Ramos (cell line): ENCODE measurements around the gene ADAMTSL3.
"Not testable (repeated sequence)": the region's sequence is repeated elsewhere in the genome, so short reads cannot be mapped to it uniquely, and the experiment has no call there.

Experiments used
- in situ Hi-C: fragments of 300-500 bp; cut with MboI; formaldehyde crosslinking; loops from one replicate; pipeline ENCODE4 v1.14.3; 2022; ENCODE audit warnings: low sequenced_read_pairs; ENCODE audit not compliant: unreplicated experiment

ADAMTSL3 gene

DNA sequence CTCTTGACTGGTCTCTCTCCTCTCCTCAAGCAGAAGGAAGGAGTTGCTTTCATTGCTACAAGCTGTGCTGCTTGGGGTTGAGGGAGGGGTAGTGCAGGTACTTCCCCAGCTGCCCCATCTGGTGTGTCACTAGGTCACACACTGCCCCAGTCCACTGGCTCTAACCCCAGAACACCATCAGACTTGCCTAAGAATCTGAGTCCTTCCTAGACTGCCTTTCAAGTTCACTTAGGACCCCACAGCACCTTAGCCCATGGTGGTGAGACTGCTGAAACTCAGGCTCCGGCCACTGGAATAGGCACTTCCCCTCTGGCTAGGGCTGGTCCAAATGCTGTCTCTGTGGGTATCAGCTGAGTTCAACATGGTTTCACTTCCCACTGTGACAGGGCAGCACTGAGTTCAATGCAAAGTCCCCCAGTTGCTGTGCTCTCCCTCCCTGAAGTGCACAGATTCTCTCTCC is 301.9 kb downstream of the ADAMTSL3 start:
- in situ Hi-C loops: no loop called here

DNA sequence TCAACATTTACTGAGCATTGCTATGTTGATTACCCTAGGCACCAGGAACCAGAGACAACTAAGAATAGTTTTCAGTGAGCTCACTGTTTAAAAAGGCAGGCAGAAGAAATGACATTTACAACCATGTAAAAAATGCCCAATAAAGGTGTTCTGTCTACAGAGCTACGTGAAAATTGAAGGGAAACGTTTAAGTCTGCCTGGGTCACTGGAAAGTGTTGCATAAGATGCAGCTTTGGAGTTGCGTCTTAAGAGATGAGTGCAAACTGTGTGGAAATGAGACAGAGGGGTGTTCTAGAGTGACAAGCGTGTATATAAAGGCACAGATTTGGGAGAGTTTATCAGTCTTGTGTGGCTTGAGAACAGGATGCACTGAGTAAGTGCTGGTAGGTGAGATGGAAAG is 303.0 kb downstream of the ADAMTSL3 start:
- in situ Hi-C loops: no loop called here

DNA sequence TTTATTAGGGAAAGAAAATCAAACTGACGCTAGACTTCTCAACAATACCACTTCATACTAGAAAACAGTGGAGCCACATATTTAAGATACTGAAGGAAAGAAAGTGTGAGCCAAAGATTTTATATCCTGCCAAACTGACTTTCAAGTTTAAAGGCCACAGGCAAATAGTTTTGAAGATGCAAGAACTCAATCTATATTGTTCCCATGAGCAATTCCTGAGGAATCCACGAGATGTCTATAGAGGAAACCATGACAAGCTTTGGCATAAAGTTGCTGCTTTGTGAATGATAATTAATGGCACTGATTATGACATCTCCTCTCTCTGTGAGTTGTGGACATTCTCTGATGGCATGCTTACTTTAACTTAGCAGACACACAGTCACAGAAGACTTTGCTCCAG is 305.6 kb downstream of the ADAMTSL3 start:
- in situ Hi-C loops: no loop called here

DNA sequence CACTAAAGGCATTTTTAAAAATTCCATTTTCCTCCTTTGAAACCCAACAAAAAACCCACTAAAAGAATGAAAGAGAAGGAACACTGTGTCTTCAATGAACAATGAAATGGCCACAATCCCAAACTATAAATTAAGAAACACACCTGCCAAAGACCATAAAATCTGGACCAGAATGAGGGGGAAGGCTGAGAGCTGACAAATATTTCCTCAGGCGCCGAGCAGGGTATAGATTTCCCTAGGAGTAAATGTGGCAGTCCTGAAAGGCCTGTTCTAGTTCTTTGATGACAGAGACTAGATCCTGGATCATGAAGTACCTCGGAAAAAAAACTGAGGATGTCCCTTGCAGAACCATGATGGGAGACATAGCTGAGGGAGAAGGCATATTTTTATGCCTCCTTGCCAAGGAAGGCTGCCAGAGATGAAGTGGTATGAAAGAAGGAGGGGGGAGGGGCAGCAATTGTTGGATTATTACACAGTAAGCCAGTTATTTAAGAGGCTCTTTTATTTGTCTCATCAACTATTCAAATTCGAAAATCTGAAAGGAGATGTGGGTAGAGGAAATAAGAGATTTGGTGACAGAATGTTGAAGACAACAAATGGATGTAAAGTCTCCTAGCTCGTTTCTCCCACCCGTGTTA is 306.4 kb downstream of the ADAMTSL3 start:
- in situ Hi-C loops: no loop called here

DNA sequence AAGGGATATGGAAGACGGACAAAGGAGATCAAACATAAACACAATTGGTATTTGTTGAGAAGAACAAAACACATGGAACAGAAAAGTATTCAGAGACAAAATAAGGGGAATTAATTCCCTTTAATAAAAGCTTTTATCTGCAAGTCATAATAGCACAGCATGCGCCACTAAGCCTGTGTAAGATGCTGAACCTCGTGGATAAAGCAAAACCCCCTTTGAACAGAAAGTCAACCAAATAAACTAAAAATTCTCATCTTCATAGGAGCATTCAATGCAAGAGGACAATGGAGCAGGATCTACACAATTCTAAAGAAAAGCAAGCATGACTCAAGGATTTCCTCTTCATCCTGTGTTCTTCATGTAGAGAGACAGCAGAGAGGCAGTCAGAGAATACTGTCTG is 307.4 kb downstream of the ADAMTSL3 start:
- in situ Hi-C loops: no loop called here

DNA sequence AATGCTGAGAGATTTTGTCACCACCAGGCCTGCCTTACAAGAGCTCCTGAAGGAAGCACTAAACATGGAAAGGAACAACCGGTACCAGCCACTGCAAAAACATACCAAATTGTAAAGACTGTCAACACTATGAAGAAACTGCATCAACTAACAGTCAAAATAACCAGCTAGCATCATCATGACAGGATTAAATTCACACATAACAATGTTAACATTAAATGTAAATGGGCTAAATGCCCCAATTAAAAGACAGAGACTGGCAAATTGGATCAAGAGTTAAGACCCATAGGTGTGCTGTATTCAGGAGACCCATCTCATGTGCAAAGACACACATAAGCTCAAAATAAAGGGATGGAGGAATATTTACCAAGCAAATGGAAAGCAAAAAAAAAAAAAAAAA is 311.0 kb downstream of the ADAMTSL3 start:
- in situ Hi-C loops: not testable (repeated sequence)

DNA sequence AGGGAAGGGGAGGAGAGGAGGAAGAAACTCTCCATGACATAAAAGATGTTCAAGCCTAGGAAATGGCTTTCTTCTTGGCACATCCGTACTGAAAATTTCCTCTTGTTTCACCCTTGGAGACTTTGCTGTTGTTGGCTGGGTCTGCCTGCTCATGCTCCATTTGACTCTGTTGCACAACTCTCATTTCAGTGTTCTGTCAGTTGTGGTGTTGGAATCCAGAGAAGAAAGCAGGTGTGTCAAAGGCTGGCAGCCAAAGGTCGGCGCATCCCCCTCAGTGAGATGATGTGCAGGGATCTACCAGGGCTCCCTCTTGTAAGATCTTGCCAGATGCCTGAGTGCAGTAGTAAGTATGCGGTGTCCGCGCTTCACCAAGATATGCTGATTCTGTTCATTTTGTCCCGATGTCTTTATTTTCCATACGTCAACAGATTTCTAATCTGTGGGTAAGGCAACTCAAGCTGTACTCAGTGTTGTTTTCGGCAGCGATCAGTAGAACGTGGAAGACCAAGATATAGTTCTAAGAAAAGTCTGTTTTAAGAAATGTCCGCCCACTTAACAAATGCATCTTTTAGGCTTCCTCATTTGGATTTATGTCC is 316.5 kb downstream of the ADAMTSL3 start:
- in situ Hi-C loops: no loop called here

DNA sequence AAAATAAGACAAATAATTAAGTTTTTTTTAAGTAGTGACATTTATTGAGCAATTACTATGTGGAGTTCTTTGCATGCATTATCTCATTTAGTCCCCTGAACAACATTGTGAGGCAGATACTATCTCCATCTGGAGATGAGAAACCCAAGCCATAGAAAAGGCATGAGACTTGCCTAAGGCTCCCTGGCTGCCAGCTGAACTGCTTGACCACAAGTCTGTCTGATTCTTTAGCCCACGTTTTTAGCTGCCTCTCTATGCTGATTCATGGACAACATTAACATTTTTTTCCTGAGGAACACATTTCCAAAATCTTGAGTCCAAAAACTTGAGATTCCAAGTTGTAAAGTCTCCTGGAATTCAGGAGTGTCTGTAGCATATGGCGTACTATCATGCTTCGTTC is 318.1 kb downstream of the ADAMTSL3 start:
- in situ Hi-C loops: no loop called here

DNA sequence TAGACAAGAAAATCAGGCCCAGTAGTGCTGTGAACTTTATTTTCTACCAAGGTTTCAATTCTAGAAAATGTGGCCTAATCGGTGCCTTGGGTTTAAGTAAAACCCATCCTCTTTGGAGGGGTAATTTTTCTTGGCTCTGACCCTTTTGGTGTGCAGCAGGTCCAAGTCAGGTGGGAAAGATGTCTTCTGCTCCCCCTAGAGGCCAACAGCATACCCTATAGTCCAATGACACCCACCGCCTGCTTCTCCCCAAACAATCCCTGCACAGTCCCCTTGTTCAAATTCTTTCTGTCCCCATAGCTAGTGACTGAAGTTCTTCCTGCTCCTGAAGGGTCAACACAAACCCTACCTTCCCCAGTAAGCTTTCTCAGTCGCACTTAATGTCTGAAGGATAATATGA is 319.9 kb downstream of the ADAMTSL3 start:
- in situ Hi-C loops: no loop called here

DNA sequence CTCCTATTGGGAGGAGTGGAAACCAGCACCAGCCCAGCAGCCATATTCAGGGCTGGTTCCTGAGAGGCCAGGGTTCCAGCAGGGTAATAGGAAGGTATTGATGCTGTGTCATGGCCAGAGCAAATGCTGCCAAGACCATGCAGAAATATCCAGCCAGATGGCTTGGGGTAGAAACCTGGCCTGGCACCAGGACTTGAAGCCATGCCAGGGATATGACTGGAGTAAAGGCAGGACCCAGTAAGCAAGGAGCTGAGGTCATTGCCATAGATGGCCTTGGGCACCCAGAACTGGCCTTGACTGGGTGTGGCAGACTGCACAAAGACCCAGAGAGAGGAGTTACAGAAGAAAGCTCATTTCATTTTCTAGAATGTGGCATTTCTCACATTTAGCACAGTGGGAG is 324.1 kb downstream of the ADAMTSL3 start:
- in situ Hi-C loops: no loop called here

DNA sequence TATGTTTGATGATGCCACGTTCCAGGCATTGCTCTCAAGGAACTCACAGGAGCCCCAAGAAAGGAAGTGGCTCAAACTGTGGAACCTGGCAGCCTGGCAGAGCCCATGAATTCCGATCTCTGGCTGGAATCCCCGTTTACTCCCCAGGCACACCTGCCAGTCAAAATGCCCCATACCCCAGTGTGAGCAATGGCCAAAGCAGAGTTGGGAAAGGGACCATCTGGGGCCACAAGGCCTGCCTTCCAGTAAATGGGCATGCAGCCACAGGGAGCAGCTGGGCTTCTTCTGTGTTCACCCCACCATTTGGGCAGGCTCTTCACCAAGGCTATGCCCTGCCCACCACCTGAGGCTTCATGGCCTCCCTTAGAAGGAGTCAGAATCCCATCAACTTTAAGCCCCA is 324.7 kb downstream of the ADAMTSL3 start:
- in situ Hi-C loops: no loop called here

DNA sequence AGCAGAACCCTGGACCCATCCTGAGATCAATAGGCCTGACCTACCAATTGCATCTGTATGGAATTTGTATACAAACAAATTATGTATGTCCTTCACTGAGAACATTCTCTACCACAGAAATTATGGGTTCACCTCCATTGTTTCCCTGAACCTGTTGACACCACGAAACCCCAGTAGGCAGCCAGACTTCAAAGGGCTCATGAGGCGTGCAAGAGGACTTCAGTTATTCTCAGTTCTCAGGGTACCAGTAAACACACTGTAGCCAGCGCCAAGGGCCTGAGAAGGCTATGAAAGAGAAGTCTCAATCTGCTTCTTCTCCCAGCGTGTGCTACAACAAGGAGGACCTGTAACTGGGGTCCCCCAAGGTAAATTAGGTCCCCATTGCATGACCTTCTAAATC is 326.7 kb downstream of the ADAMTSL3 start:
- in situ Hi-C loops: no loop called here

DNA sequence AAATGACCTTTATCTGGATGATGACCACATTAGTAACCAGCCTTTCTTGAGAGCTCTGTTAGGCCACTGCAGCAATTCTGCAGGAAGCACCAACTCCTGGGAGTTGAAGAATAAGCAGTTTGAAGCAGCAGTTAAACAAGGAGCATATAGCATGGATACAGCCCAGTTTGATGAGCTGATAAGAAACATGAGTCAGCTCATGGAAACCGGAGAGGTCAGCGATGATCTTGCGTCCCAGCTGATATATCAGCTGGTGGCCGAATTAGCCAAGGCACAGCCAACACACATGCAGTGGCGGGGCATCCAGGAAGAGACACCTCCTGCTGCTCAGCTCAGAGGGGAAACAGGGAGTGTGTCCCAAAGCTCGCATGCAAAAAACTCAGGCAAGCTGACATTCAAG is 328.8 kb downstream of the ADAMTSL3 start:
- in situ Hi-C loops: no loop called here

DNA sequence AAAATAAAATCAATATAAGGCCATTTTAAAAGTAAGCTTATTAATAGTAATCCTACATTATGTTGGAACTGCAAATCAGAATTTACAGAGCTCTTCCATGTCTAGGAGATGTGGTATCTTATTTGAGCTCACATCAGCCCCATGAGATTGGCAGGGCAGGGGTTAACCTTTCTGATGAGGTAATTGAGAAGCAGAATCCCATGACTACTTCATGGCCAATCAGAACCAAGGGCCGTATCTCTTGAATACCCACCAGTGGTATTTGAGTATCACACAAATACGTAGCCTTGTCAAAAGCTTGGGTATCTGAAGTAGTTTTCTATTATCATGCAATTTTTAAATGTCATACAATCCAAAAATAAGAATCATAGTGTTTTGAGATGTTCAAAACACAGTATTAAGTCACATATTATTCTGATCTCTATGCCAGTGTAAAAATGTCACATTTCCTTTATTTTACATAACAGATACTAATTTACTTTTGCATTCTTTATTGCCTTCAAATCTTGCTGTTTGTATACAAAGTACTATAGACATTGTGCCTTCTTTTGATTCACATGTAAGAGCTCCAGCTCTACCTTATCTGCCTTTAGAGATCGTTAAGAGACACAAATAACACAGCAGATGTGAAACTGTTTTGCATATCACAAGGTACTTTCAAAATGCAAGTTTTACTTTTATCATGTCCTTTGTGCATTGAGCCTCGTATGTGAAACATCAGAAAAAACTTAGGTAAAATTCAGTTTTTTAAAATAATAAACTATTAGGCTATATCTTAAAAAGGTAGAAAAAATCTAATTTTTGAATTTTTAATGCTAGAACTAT is 329.9 kb downstream of the ADAMTSL3 start:
- in situ Hi-C loops: no loop called here

DNA sequence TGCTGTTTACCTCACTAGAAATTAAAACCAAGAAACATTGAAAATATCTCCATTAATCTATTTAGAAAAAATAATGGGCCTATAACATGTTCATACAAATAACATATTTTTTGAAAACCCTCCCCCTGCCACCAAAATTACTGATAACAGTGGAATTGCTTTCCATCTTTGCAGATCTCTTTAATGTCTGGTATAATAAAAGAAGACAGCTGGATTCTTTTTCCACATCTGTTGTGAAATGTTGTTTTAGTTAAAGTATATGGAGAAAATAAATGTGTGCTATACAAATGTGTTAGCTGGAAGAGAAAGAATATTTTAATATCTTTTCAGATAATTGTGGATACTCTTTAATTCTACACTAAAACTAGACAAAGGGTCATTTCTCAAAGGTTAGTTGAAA is 330.7 kb downstream of the ADAMTSL3 start:
- in situ Hi-C loops: no loop called here

DNA sequence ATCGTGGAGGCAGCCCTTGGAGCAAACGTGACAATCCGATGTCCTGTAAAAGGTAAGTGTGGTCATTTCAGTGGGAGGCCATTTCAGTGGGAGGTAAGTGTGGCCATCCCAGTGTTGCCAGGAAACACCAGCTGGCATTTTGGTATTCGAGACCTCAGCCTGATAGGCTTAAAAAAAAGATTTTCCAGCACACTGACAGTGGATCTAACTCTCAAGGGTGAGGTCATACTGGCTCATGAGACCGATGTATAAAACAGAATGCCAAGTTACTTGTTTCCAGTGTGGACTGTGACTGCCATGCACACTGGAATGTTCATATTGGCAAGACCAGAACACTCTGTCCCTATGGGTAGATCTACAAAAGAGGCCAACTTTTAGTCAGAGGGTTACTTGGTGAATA is 337.2 kb downstream of the ADAMTSL3 start:
- in situ Hi-C loops: no loop called here

DNA sequence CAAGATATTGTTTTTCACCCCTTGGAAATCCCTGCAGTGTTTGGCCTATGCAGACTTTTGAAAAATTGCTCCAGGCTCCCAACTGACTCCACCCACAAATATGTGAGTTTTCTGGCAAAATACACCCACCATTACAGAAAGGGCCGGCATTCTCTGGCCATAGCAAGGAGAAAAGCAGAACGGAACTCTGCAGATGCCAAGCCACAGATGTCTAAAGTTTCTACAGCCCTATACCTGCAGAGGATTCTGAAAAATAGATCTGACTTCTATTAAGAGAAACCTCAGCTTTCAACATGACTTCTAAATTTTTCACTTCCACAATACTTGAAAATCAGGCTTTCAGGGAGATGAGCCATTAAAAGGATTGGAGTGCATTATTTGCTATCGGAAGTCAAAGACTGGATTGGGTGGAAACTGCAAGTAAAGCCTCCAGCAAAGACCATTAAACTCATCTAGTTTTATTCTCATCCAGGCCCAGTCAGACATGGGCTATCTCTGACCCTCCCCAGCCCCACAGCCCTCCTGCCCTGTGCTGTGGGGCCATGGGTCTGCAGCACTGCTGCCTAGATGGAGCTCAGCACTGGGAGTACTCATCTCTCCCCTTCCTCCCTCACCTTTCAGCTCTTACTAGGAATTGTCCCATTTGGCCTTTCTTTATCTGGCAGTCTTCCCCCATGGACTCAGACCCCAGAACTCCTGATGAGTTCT is 338.6 kb downstream of the ADAMTSL3 start:
- in situ Hi-C loops: no loop called here

DNA sequence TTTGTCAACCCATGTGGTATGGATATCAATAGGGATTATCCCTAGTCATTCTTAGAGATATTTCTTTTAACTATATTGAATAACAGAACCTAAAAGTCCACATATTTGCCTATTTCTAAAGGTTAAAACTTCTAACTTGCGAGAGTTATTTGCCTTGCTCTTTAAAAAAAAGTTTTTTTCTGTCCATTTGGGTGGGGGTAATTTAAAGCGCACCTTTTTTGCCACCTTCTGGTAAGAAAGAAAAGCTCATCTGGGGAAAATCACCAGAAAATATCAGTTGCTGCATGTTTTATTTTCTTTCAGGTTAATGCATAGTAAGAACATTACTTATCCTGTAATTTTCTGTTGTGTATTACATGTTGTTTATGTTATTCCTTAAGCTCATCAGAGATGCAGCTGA is 339.7 kb downstream of the ADAMTSL3 start:
- in situ Hi-C loops: no loop called here

DNA sequence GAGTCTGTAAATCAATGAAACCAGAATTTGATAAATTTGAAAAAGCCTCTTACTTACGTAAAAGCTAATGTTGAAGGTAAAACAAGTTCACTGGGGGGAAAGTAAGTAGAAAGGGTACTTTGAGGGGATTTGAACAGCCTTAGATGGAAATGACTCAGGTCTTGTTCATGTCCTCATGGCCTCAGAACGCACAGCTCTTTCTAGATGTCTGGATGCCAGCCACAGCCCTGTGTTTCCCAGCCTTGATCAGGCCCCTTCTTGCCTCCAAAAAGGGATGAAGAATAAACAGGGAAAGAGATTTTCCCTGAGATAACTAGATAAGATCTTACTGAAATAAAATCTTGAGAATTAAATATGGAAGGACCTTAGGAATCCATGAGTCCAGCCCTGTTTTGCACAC is 344.6 kb downstream of the ADAMTSL3 start:
- in situ Hi-C loops: no loop called here

DNA sequence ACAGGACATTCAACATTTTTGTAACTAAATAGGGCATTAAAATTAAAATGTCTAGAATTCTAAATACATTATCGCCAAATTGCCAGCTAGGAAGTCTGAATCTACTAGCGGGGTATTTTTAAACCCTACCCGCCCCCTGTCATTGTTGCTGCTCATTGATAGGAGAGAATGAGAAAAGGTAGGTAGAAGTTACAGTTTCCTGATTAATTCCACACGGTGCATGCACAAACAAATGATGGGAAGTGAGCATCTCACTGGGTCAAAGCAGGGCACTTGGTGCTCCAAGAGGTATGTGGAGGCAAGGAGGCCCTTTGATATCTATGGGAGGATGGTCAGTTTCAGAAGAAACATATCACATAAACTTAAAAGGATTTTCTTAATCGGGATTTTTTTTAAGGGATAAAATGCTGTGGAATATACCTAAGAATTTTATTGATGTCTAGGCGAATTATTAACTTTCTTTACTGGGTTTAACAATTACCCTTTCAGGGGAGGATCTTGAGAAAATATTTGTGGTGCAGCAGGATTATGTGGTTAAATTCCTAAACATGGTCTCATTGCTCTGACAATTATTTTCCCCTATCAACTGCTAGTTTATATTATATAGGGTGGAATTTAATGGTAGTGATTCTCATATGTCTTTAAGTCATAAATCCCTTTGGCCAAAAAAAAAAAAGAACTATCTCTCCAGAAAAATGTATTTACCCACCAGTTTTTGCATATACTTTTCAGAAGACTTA is 345.6 kb downstream of the ADAMTSL3 start:
- in situ Hi-C loops: loop anchor here (25.0 kb wide), 1 partner anchor 562 kb away; the partner anchor contains the start of gene SH3GL3
